Measurements from ENCODE around the gene PCBP3. TPM values are rescaled to one million over a fixed set of nuclear protein-coding genes. Genes with fewer than 3 reads are reported as not detected.

PCBP3 gene
- total RNA-seq, 1 experiment from 2014 or later: not detected

- in situ Hi-C loops (cut with HindIII; ENCODE audit: low pct_unique_long_range_greater_than_20kb, low sequenced_read_pairs) (no loop called here), intact Hi-C loops (cut with micrococcal nuclease; ENCODE audit: unreplicated experiment) (no loop called here)
- H3K9me3 ChIP-seq (ENCODE audit: control insufficient read depth, insufficient read depth, low read depth, low read length): no peaks in the 10 kb centered on the region
- 0 out of 2 replicates have a peak, but pooled peaks cover 2% of the 10 kb centered on the region for H3K27me3 ChIP-seq (ENCODE audit: control insufficient read depth, insufficient read depth, low read length)
- no peak for ATAC-seq
- no peak for TF ChIP-seq TCF7L2 (IDR thresholded peaks at IDR 0.05; ENCODE audit: low read depth, low read length)
- no peak for TF ChIP-seq POLR2AphosphoS5 (IDR thresholded peaks at IDR 0.05; ENCODE audit: low read depth, low read length)
- TF ChIP-seq CTCF (IDR thresholded peaks at IDR 0.05): no peak
- no peak for TF ChIP-seq SIN3A (IDR thresholded peaks at IDR 0.05; ENCODE audit: borderline replicate concordance, insufficient read depth, low read depth, low read length)
- no peak for TF ChIP-seq REST (IDR thresholded peaks at IDR 0.05; ENCODE audit: insufficient read depth in 1 of 2, low read depth in 2 of 2, low read length in 1 of 2)
- CTCF ChIA-PET: no interaction called here
- no peak overlapping the region for H3K4me3 ChIP-seq (ENCODE audit: low read depth in 2 of 2, low read length in 2 of 2)
- POLR2A ChIA-PET: no interaction called here
- no peak overlapping the region for H3K27ac ChIP-seq (ENCODE audit: low read length)
- H3K36me3 ChIP-seq (ENCODE audit: control insufficient read depth, insufficient read depth, low read length): no peaks in the 10 kb centered on the region
- BruUV-seq (replicated peaks): no TSS peak
- no peaks in the 10 kb centered on the region for H3K4me1 ChIP-seq (ENCODE audit: control insufficient read depth, insufficient read depth, low read length)
- no peak for DNase-seq (ENCODE audit: low read depth, low spot score)
Measured at GRCh38 chr21:45769294-45769693, 125.8 kb downstream of the PCBP3 start.

- Histone ChIP-seq H3K4me3 (ENCODE audit: low read depth in 2 of 2, low read length in 2 of 2) (no peak overlapping the region), H3K27ac (ENCODE audit: low read length) (no peak overlapping the region), H3K27me3 (ENCODE audit: control insufficient read depth, insufficient read depth, low read length) (0 out of 2 replicates have a peak, but pooled peaks cover 2% of the 10 kb centered on the region), H3K4me1 (ENCODE audit: control insufficient read depth, insufficient read depth, low read length) (no peaks in the 10 kb centered on the region), H3K9me3 (ENCODE audit: control insufficient read depth, insufficient read depth, low read depth, low read length) (no peaks in the 10 kb centered on the region), H3K36me3 (ENCODE audit: control insufficient read depth, insufficient read depth, low read length) (no peaks in the 10 kb centered on the region)
- DNase-seq (ENCODE audit: low read depth, low spot score): no peak
- BruUV-seq (replicated peaks): no TSS peak
- TF ChIP-seq POLR2AphosphoS5 (IDR thresholded peaks at IDR 0.05; ENCODE audit: low read depth, low read length): no peak
- intact Hi-C loops (cut with micrococcal nuclease; ENCODE audit: unreplicated experiment) (no loop called here), in situ Hi-C loops (cut with HindIII; ENCODE audit: low pct_unique_long_range_greater_than_20kb, low sequenced_read_pairs) (no loop called here)
- ATAC-seq: no peak
- ChIA-PET POLR2A (no interaction called here), CTCF (no interaction called here)
Measured at GRCh38 chr21:45769896-45770295, 126.4 kb downstream of the PCBP3 start.

- ATAC-seq: no peak
- POLR2A ChIA-PET: no interaction called here
- H3K36me3 ChIP-seq (ENCODE audit: control insufficient read depth, insufficient read depth, low read length): no peaks in the 10 kb centered on the region
- in situ Hi-C loops (cut with HindIII; ENCODE audit: low pct_unique_long_range_greater_than_20kb, low sequenced_read_pairs): no loop called here
- no peaks in the 10 kb centered on the region for H3K4me1 ChIP-seq (ENCODE audit: control insufficient read depth, insufficient read depth, low read length)
- DNase-seq (ENCODE audit: low read depth, low spot score): no peak
- intact Hi-C loops (cut with micrococcal nuclease; ENCODE audit: unreplicated experiment): no loop called here
- TF ChIP-seq SIN3A (IDR thresholded peaks at IDR 0.05; ENCODE audit: borderline replicate concordance, insufficient read depth, low read depth, low read length): no peak
- no peak for TF ChIP-seq REST (IDR thresholded peaks at IDR 0.05; ENCODE audit: insufficient read depth in 1 of 2, low read depth in 2 of 2, low read length in 1 of 2)
- TF ChIP-seq TCF7L2 (IDR thresholded peaks at IDR 0.05; ENCODE audit: low read depth, low read length): no peak
- TF ChIP-seq CTCF (IDR thresholded peaks at IDR 0.05): no peak
- no peak for TF ChIP-seq POLR2AphosphoS5 (IDR thresholded peaks at IDR 0.05; ENCODE audit: low read depth, low read length)
- H3K27me3 ChIP-seq (ENCODE audit: control insufficient read depth, insufficient read depth, low read length): 0 out of 2 replicates have a peak, but pooled peaks cover 5% of the 10 kb centered on the region
- H3K4me3 ChIP-seq (ENCODE audit: low read depth in 2 of 2, low read length in 2 of 2): no peak overlapping the region
- no peak overlapping the region for H3K27ac ChIP-seq (ENCODE audit: low read length)
- BruUV-seq (replicated peaks): no TSS peak
- no peaks in the 10 kb centered on the region for H3K9me3 ChIP-seq (ENCODE audit: control insufficient read depth, insufficient read depth, low read depth, low read length)
- CTCF ChIA-PET: no interaction called here
Measured at GRCh38 chr21:45772180-45772579, 128.7 kb downstream of the PCBP3 start.

Measured in Panc1 (cell line).